CD8-positive, alpha-beta memory T cell (primary cell): Measurements from ENCODE around the gene IBA57. TPM values are rescaled to one million over a fixed set of nuclear protein-coding genes. Genes with fewer than 3 reads are reported as not detected.
A peak's percentile ranks its signal among the peaks of the same experiment; 100 is the strongest.

ENCODE experiments used
- CTCF ChIA-PET: fragments of 350-600 bp; sonication (Branson Sonifier 250); formaldehyde crosslinking; loops from one replicate; lab custom pipeline; 2021; ENCODE audit warnings: antibody characterized with exemption; lab: Charles Lee
- POLR2A ChIA-PET: fragments of 350-600 bp; sonication (Branson Sonifier 250); formaldehyde crosslinking; loops from one replicate; lab custom pipeline; 2021; ENCODE audit warnings: antibody characterized with exemption; lab: Charles Lee
- DNase-seq, 5 donors: peaks; one replicate each; pipeline versions ENCODE4 v3.0.0 to v3.0.0-alpha.2; 2020 to 2022; ENCODE audit warnings: mixed read lengths in 1 of 5
- H3K27ac ChIP-seq: one replicate; pipeline ENCODE4 v1.7.0; 2013; ENCODE audit warnings: low read depth, mild to moderate bottlenecking, low read length, moderate library complexity
- H3K27me3 ChIP-seq: 2 replicates; pipeline ENCODE4 v1.7.0; 2013; ENCODE audit warnings: low read length, mild to moderate bottlenecking; ENCODE audit not compliant: insufficient read depth, poor library complexity, severe bottlenecking
- H3K36me3 ChIP-seq: 2 replicates; pipeline ENCODE4 v1.7.0; 2013; ENCODE audit warnings: mild to moderate bottlenecking, low read length, moderate library complexity; ENCODE audit not compliant: insufficient read depth
- H3K4me1 ChIP-seq: 2 replicates; pipeline ENCODE4 v1.7.0; 2013; ENCODE audit warnings: mild to moderate bottlenecking, low read length, moderate library complexity; ENCODE audit not compliant: insufficient read depth
- H3K4me3 ChIP-seq: 2 replicates; pipeline ENCODE4 v1.7.0; 2013; ENCODE audit warnings: mild to moderate bottlenecking, low read length
- H3K9me3 ChIP-seq: 2 replicates; pipeline ENCODE4 v1.7.0; 2013; ENCODE audit warnings: mild to moderate bottlenecking, low read length
- H3K27ac Mint-ChIP-seq, 8 donors: one replicate each; pipeline ENCODE4 v1.8.0; 2020 to 2021; ENCODE audit warnings: mixed read lengths in 8 of 8, mild to moderate bottlenecking in 6 of 8, inconsistent platforms in 3 of 8, moderate library complexity in 3 of 8
- H3K27me3 Mint-ChIP-seq, 2 donors: one replicate each; pipeline ENCODE4 v1.8.0; 2020 to 2021; ENCODE audit warnings: mixed read lengths in 2 of 2, mild to moderate bottlenecking in 1 of 2, moderate library complexity in 1 of 2
- H3K36me3 Mint-ChIP-seq, 3 donors: one replicate each; pipeline ENCODE4 v1.8.0; 2020 to 2021; ENCODE audit warnings: mixed read lengths in 3 of 3, inconsistent platforms in 1 of 3, mild to moderate bottlenecking in 1 of 3
- H3K4me1 Mint-ChIP-seq, 3 donors: one replicate each; pipeline ENCODE4 v1.8.0; 2020 to 2021; ENCODE audit warnings: mixed read lengths in 3 of 3, inconsistent platforms in 1 of 3, mild to moderate bottlenecking in 1 of 3
- H3K4me3 Mint-ChIP-seq, 7 donors: one replicate each; pipeline ENCODE4 v1.8.0; 2020 to 2021; ENCODE audit warnings: mixed read lengths in 7 of 7, mild to moderate bottlenecking in 6 of 7, moderate library complexity in 4 of 7, inconsistent platforms in 2 of 7
- H3K9me3 Mint-ChIP-seq, 5 donors: one replicate each; pipeline ENCODE4 v1.8.0; 2020 to 2022; ENCODE audit warnings: mixed read lengths in 5 of 5, mild to moderate bottlenecking in 3 of 5, moderate library complexity in 2 of 5, inconsistent platforms in 1 of 5
- polyA plus RNA-seq: library from polyadenylated mRNA; unstranded; fragments of 300-500 nt; fragmentation: Illumina TruSeq; gene quantifications from one replicate; pipeline ENCODE4 v1.2.3, GENCODE V29; 2021
- total RNA-seq, 2 experiments: library from RNA; stranded (reverse); gene quantifications; one replicate each; pipeline ENCODE4 v1.2.3, GENCODE V29; 2021

IBA57 gene
- total and polyA plus RNA-seq, 3 experiments from 2014 or later, result 5.4 to 13.6 (median 12.6) TPM

DNA sequence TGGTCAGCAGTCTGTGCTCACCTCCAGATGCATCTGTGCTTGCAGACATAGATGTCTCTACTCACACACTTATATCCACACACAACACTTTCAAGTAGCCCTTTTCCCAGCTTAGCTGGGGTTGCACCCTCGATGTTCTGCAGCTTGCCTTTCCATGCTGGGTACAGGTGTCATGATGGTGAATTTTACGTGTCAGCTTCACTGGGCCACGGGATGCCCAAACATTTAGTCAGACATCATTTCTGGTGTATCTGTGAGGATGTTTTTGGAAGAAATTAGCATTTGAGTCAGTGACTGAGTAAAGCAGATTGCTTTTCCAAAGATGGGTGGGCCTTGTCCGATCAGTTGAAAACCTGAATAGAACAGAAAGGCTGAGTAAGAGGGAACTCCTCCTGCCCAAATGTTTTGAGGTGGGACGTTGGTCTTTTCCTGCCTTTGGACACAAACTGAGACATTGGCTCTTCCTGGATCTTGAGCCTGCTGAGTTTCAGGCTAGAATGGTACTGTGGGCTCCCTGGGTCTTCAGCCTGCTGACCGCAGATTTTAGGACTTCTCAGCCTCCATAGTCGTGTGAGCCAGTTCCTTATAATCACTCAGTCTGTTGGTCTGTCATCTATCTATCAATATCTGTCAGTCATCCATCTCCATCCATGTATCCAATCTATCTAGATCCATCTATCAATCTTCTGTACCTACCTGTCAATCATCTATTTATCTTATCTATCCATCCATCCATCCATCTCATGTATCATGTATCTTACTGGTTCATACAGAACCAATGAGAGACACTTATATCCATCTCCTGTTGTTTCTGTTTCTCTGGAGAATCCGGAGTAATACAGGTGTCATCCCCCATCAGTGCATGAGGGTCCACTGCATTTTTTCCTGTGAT lies 29.6 kb downstream of the IBA57 start:
- H3K9me3 ChIP-seq, result no peaks in the 10 kb centered on the region
- no peak overlapping the region for H3K4me3 Mint-ChIP-seq
- DNase-seq, result no peak
- no peaks in the 10 kb centered on the region for H3K4me1 ChIP-seq
- H3K4me1 Mint-ChIP-seq, result no peaks in the 10 kb centered on the region
- H3K36me3 Mint-ChIP-seq, result peaks cover 9 to 19% (median 18%) of the 10 kb centered on the region in 3 donors
- peaks cover 0 to 2% of the 10 kb centered on the region in 2 donors for H3K27me3 Mint-ChIP-seq
- H3K27ac ChIP-seq, result no peak overlapping the region
- ChIA-PET CTCF (no interaction called here), POLR2A (interaction anchor here (0.5 kb wide), 1 partner anchor 1395 kb away, joined by 3 read pairs; no protein-coding TSS in a partner anchor)
- H3K36me3 ChIP-seq, result no peaks in the 10 kb centered on the region
- no peaks in the 10 kb centered on the region for H3K27me3 ChIP-seq
- H3K9me3 Mint-ChIP-seq, result peaks cover 7 to 15% (median 13%) of the 10 kb centered on the region in 5 donors
- H3K4me3 ChIP-seq, result no peak overlapping the region
- H3K27ac Mint-ChIP-seq, result peak overlapping the region in 2 of 8 donors; percentile 50 to 58

DNA sequence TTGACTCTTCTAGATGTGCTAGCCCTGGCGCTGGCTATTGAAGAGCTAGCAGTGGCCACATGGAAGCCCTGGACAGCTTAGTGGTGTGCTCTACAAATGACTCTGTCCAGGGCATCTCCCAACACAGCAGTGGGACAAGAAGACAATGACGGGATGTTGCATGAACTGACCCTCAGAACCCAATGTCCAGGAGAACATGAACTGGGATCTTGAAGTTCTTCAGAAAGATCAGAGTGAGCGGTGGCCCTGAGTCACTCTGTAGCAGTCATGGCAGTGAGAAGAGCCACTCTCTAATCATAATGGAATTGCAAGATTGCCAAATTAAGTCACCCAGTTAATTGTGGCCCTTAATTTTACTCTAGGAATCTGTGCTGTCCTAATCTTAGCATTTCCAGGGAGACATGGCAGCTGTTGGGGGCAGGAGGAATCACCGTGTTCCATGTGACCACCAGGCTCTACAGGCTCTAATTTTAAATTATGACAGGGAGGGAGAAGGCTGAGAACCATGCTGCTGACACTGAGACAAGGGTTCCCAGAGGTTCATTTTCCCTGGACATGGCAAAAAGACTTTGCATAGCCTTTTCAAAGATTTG lies 32.0 kb downstream of the IBA57 start:
- H3K27ac Mint-ChIP-seq, result no peak overlapping the region
- no peaks in the 10 kb centered on the region for H3K27me3 ChIP-seq
- H3K4me1 ChIP-seq, result no peaks in the 10 kb centered on the region
- ChIA-PET POLR2A (no interaction called here), CTCF (no interaction called here)
- no peak for DNase-seq
- no peak overlapping the region for H3K4me3 ChIP-seq
- H3K4me1 Mint-ChIP-seq, result no peaks in the 10 kb centered on the region
- no peaks in the 10 kb centered on the region for H3K36me3 ChIP-seq
- H3K27me3 Mint-ChIP-seq, result no peaks in the 10 kb centered on the region
- H3K9me3 ChIP-seq, result no peaks in the 10 kb centered on the region
- no peak overlapping the region for H3K27ac ChIP-seq
- peaks cover 10 to 24% (median 20%) of the 10 kb centered on the region in 3 donors for H3K36me3 Mint-ChIP-seq
- H3K9me3 Mint-ChIP-seq, result peaks cover 7 to 15% (median 13%) of the 10 kb centered on the region in 5 donors
- no peak overlapping the region for H3K4me3 Mint-ChIP-seq

DNA sequence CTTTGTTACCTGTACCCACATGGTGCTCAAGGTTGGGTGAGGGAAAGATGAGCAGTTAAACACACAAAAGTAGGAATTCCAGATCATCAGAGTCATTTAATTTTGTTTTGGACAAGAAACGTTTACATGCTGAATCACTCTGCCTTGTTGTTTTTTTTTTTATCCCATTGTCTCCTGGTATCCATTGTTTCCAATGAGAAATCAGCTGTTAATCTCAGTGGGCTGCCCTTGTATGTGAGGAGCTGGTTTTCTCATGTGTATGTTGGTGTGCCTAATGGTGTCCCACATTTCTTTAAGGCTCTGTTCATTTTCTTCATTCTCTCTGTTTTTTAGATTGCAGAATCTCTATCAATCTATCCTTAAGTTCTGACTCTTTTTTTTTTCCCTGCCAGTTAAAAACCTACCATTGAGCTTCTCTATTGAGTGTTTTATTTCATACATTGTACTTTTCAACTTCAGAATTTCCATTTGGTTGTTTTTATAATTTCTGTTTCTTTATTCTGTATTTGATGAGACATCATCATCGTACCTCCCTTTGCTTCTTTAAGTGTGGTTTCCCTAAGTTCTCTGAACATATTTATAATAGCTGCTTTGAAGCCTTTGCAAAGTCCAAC lies 33.5 kb downstream of the IBA57 start:
- Histone ChIP-seq H3K4me3 (no peak overlapping the region), H3K36me3 (no peaks in the 10 kb centered on the region), H3K9me3 (no peaks in the 10 kb centered on the region), H3K27ac (no peak overlapping the region), H3K27me3 (no peaks in the 10 kb centered on the region), H3K4me1 (no peaks in the 10 kb centered on the region)
- peak overlapping the region in 1 of 8 donors; percentile 39 for H3K27ac Mint-ChIP-seq
- H3K4me1 Mint-ChIP-seq, result no peaks in the 10 kb centered on the region
- POLR2A ChIA-PET, result no interaction called here
- H3K4me3 Mint-ChIP-seq, result no peak overlapping the region
- DNase-seq, result no peak
- no peaks in the 10 kb centered on the region for H3K27me3 Mint-ChIP-seq
- CTCF ChIA-PET, result interaction anchor here (1.6 kb wide), 2 partner anchors 12 to 15 kb away, joined by 3 to 4 read pairs; no protein-coding TSS in a partner anchor
- peaks cover 7 to 15% (median 13%) of the 10 kb centered on the region in 5 donors for H3K9me3 Mint-ChIP-seq
- peaks cover 10 to 24% (median 20%) of the 10 kb centered on the region in 3 donors for H3K36me3 Mint-ChIP-seq

DNA sequence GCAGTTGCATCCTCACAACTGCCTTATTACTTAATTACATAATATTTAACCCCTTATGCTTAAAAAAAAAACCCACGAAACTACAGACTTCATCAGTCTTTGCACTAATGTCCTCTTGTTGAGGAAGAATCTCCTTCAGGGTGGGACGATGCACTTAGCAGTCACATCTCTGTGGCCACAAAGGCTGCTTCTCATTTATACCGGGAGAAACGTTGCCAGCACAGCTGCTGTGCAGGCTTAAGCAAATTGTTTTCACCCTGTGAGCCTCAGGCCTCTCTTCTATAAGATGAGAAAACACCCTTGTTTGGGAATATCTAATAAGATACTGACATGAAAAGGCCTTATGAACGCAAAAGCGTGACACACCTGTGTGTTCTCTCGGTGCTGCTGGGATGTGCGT lies 39.4 kb downstream of the IBA57 start:
- Histone ChIP-seq H3K36me3 (no peaks in the 10 kb centered on the region), H3K4me1 (no peaks in the 10 kb centered on the region), H3K9me3 (no peaks in the 10 kb centered on the region), H3K27ac (no peak overlapping the region), H3K4me3 (no peak overlapping the region), H3K27me3 (peaks cover 7% of the 10 kb centered on the region)
- CTCF ChIA-PET, result no interaction called here
- no peaks in the 10 kb centered on the region for H3K9me3 Mint-ChIP-seq
- H3K4me3 Mint-ChIP-seq, result no peak overlapping the region
- no peak overlapping the region for H3K27ac Mint-ChIP-seq
- peaks cover 1 to 5% (median 3%) of the 10 kb centered on the region in 3 donors for H3K36me3 Mint-ChIP-seq
- no peaks in the 10 kb centered on the region for H3K4me1 Mint-ChIP-seq
- POLR2A ChIA-PET, result no interaction called here
- peaks cover 0 to 2% of the 10 kb centered on the region in 2 donors for H3K27me3 Mint-ChIP-seq
- no peak for DNase-seq

DNA sequence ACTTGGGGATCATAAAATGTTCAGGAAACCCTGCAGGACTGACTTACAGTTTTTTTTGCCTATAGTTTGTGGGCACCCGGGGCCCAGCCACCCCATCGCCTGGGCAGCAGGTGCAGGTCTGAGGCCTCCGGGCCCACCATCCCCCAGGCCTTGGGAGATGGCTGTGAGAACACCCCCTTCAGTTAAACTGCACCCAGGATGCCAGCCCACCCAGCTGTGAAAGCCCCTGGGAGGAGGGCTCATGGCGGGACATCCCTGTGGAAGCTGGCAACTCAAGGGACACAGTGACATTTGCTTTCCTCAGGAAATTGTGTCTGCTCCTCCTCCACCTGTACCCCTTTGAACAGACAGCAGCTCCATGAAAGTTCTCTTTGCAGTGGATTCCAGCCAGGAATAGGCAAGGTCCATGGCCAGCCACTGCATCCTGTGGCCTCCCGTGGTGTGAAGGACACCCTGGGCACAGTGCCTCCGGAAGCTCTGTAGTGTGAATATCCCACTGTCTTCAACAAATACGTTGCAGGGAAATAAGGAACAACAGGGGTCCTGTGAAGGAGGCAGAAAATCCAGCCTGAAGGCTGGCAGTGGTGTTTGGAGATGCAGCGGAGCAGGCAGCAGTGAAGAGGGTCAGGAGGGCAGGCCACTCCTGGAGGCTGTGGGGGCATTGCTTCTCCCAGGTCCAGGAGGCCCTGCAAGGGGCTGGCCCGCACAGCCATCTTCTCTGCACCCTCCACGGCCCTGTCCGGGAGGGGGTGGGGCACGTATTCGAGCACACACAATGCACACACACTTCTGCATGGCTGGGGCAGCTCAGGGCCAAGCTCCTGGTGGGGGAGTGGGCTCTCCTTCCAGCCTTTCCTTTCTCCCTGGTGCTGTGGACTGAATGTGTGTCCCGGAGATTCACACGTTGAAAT lies 40.2 kb downstream of the IBA57 start:
- Mint-ChIP-seq H3K27ac (no peak overlapping the region), H3K4me1 (no peaks in the 10 kb centered on the region), H3K27me3 (peaks cover 0 to 2% of the 10 kb centered on the region in 2 donors), H3K4me3 (no peak overlapping the region), H3K36me3 (peaks cover 0 to 5% (median 3%) of the 10 kb centered on the region in 3 donors), H3K9me3 (no peaks in the 10 kb centered on the region)
- Histone ChIP-seq H3K36me3 (no peaks in the 10 kb centered on the region), H3K9me3 (no peaks in the 10 kb centered on the region), H3K27me3 (peaks cover 7% of the 10 kb centered on the region), H3K27ac (no peak overlapping the region), H3K4me1 (no peaks in the 10 kb centered on the region), H3K4me3 (no peak overlapping the region)
- CTCF ChIA-PET, result no interaction called here
- POLR2A ChIA-PET, result no interaction called here
- no peak for DNase-seq

DNA sequence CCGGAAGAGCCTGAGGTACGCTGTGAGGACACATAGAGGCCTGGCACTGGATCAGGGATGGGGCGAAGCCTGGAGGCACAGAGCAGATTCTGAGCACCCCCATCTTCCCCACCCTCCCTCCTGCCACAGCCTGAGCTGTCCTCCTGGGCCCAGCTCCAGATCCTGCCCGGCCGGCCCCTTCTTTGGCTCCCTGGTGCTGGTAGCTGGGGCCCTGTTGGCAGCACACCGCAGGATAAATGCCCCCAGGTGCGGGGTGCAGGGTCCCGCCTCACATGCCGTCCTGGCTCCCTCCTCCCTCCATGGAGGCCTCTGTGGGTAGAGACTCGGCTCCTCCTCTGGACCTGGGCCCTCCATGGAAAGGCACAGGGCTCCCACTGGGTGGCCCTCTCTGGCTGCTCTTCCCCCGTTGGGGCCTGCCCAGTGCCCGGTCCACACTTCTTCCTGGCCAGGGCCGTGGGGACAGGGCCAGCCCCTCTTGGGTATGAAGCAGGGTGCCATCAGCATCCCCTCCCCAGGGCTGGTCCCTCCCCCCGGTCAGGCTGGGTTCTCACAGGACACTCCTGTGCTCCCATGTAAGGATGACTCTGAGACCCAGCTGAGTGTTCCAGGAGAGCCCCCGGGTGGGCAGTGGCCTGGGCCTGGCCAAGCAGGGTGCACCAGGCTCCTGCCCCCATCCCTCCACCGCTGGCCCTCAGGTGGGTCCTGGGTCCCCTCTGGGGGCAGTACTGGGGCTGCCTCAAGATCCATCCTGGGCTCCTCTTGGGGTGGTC lies 41.2 kb downstream of the IBA57 start:
- no peak overlapping the region for H3K4me3 ChIP-seq
- no peak for DNase-seq
- Mint-ChIP-seq H3K9me3 (no peaks in the 10 kb centered on the region), H3K27me3 (peaks cover 0 to 5% of the 10 kb centered on the region in 2 donors), H3K4me1 (peaks cover 0 to 3% (median 3%) of the 10 kb centered on the region in 3 donors), H3K27ac (no peak overlapping the region), H3K4me3 (no peak overlapping the region), H3K36me3 (no peaks in the 10 kb centered on the region)
- peaks cover 7% of the 10 kb centered on the region for H3K27me3 ChIP-seq
- H3K4me1 ChIP-seq, result no peaks in the 10 kb centered on the region
- ChIA-PET POLR2A (no interaction called here), CTCF (no interaction called here)
- H3K27ac ChIP-seq, result no peak overlapping the region
- H3K9me3 ChIP-seq, result no peaks in the 10 kb centered on the region
- H3K36me3 ChIP-seq, result no peaks in the 10 kb centered on the region

DNA sequence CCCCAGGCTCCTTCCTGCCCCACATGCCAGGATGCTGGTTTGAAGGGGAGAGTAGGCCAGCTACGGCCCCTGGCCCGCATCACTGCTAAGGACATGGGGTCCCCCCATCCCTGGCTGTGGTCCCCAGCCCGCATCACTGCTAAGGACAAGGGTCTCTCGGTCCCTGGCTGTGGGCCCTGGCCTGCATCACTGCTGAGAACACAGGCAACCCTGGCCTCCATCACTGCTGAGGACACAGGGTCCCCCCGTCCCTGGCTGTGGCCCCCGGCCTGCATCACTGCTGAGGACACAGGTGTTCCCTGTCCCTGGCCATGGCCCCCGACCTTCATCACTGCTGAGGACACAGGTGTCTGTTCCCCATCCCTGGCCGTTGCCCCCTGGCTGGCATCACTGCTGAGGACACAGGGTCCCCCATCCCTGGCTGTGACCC lies 41.8 kb downstream of the IBA57 start:
- Histone ChIP-seq H3K9me3 (no peaks in the 10 kb centered on the region), H3K4me1 (no peaks in the 10 kb centered on the region), H3K27ac (no peak overlapping the region), H3K27me3 (peaks cover 7% of the 10 kb centered on the region), H3K36me3 (no peaks in the 10 kb centered on the region), H3K4me3 (no peak overlapping the region)
- Mint-ChIP-seq H3K4me3 (no peak overlapping the region), H3K9me3 (no peaks in the 10 kb centered on the region), H3K27ac (no peak overlapping the region), H3K27me3 (peaks cover 0 to 5% of the 10 kb centered on the region in 2 donors), H3K4me1 (peaks cover 0 to 3% (median 3%) of the 10 kb centered on the region in 3 donors), H3K36me3 (no peaks in the 10 kb centered on the region)
- POLR2A ChIA-PET, result no interaction called here
- CTCF ChIA-PET, result no interaction called here
- DNase-seq, result no peak
